Measurements from ENCODE around the gene STON1.
"Not testable (repeated sequence)": the region's sequence is repeated elsewhere in the genome, so short reads cannot be mapped to it uniquely, and the experiment has no call there.

Gene STON1

DNA sequence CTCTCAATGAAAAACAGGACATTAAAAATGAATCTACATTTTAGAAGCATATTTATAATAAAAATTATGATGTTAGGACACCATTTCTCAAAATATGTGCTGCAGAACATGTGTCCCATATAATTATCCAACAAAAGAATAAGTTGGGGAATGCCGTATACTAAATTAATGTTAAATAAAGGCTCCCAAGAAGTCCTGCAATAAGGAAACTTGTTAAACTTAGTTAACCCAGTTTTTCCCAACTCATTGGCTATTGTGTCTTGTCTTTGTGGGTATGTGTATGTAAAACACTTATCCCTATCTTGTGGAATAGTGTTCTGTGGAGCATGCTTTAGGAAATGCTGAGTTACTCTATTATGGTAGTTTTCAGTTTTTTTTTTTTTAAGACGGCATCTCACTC, 62.1 kb downstream of the STON1 start:
- Histone ChIP-seq H3K4me1 (ENCODE audit: control insufficient read depth, insufficient read depth, low read length) (no peaks in the 10 kb centered on the region), H3K9me3 (ENCODE audit: control insufficient read depth, insufficient read depth, low read depth, low read length) (no peaks in the 10 kb centered on the region), H3K36me3 (ENCODE audit: control insufficient read depth in 2 of 2, insufficient read depth in 1 of 2, low read length in 2 of 2) (peaks cover 0 to under 1% of the 10 kb centered on the region in 2 experiments; a peak in 1 of 3 replicates), H3K27ac (ENCODE audit: extremely low read depth, low read depth, low read length) (no peak overlapping the region), H3K4me3 (ENCODE audit: low read depth, low read length) (no peak overlapping the region)
- POLR2A ChIA-PET = no interaction called here
- CTCF ChIA-PET = interaction anchor here (2.3 kb wide), 1 partner anchor 122 kb away, joined by 10 read pairs; no protein-coding TSS in a partner anchor
- TF ChIP-seq, protein P1, sequence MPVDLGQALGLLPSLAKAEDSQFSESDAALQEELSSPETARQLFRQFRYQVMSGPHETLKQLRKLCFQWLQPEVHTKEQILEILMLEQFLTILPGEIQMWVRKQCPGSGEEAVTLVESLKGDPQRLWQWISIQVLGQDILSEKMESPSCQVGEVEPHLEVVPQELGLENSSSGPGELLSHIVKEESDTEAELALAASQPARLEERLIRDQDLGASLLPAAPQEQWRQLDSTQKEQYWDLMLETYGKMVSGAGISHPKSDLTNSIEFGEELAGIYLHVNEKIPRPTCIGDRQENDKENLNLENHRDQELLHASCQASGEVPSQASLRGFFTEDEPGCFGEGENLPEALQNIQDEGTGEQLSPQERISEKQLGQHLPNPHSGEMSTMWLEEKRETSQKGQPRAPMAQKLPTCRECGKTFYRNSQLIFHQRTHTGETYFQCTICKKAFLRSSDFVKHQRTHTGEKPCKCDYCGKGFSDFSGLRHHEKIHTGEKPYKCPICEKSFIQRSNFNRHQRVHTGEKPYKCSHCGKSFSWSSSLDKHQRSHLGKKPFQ (tag by site-specific recombination; IDR thresholded peaks at IDR 0.05) = no peak
- TF ChIP-seq ZNF610 (tag by site-specific recombination; IDR thresholded peaks at IDR 0.05; ENCODE audit: borderline replicate concordance) = no peak
- no peak for TF ChIP-seq HOXA7 (CRISPR knock-in tag; IDR thresholded peaks at IDR 0.05; ENCODE audit: borderline replicate concordance)
- no peak for TF ChIP-seq ZNF426 (tag by site-specific recombination; IDR thresholded peaks at IDR 0.05)

DNA sequence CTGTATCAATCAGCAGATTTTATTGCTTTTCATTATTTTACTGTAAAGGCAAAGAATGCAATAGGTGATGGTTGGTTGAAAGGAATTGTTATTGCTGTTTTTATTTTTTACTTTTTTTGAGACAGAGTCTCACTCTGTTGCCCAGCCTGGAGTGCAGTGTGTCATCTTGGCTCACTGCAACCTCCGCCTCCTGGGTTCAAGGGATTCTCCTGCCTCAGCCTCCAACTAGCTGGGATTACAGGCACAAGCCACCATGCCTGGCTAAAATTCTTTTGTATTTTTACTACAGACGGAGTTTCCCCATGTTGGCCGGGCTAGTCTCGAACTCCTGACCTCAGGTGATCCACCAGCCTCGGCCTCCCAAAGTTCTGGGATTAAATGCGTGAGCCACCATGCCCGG, 66.8 kb downstream of the STON1 start:
- CTCF ChIA-PET; H3K9me3 ChIP-seq (ENCODE audit: control insufficient read depth, insufficient read depth, low read depth, low read length); POLR2A ChIA-PET; H3K4me1 ChIP-seq (ENCODE audit: control insufficient read depth, insufficient read depth, low read length); H3K36me3 ChIP-seq (ENCODE audit: control insufficient read depth in 2 of 2, insufficient read depth in 1 of 2, low read length in 2 of 2); H3K4me3 ChIP-seq (ENCODE audit: low read depth, low read length); H3K27ac ChIP-seq (ENCODE audit: extremely low read depth, low read depth, low read length): not testable (repeated sequence)

DNA sequence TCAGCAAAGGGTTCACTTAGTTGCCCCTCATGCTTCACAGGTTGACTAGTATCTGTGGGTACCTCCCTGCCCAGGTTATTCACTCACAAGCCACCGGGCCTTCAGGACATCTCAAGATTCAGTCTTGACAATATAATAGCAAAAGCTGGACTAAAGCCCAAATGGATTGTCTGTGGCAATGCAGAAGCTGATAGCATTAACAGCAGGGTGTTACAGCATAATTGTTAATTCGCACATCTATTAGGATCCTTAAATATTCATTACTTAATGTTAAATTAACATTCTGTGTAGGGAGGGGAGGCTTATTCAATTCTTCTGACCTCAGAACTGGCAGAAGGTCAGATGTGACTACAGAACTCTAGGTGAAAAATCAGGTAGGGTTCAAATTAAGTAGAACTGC, 67.5 kb downstream of the STON1 start:
- Histone ChIP-seq H3K4me1 (ENCODE audit: control insufficient read depth, insufficient read depth, low read length) (no peaks in the 10 kb centered on the region), H3K9me3 (ENCODE audit: control insufficient read depth, insufficient read depth, low read depth, low read length) (no peaks in the 10 kb centered on the region), H3K27ac (ENCODE audit: extremely low read depth, low read depth, low read length) (no peak overlapping the region), H3K36me3 (ENCODE audit: control insufficient read depth in 2 of 2, insufficient read depth in 1 of 2, low read length in 2 of 2) (peaks cover 0 to 6% of the 10 kb centered on the region in 2 experiments; a peak in 1 of 3 replicates), H3K4me3 (ENCODE audit: low read depth, low read length) (no peak overlapping the region)
- ChIA-PET CTCF (interaction anchor here (0.6 to 0.9 kb wide), 2 partner anchors 310 to 348 kb away, joined by 3 to 5 read pairs; no protein-coding TSS in a partner anchor), POLR2A (no interaction called here)
- no peak for TF ChIP-seq ZNF629 (tag by site-specific recombination; IDR thresholded peaks at IDR 0.05)
- TF ChIP-seq, protein P2, sequence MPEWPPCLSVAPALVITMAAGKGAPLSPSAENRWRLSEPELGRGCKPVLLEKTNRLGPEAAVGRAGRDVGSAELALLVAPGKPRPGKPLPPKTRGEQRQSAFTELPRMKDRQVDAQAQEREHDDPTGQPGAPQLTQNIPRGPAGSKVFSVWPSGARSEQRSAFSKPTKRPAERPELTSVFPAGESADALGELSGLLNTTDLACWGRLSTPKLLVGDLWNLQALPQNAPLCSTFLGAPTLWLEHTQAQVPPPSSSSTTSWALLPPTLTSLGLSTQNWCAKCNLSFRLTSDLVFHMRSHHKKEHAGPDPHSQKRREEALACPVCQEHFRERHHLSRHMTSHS (tag by site-specific recombination; IDR thresholded peaks at IDR 0.05) = no peak
- TF ChIP-seq ZFP69B (tag by site-specific recombination; IDR thresholded peaks at IDR 0.05) = no peak
- no peak for TF ChIP-seq ZNF2 (tag by site-specific recombination; IDR thresholded peaks at IDR 0.05)
- TF ChIP-seq ZNF529 (tag by site-specific recombination; IDR thresholded peaks at IDR 0.05; ENCODE audit: insufficient replicate concordance) = no peak
- no peak for TF ChIP-seq ZNF157 (tag by site-specific recombination; IDR thresholded peaks at IDR 0.05)
- TF ChIP-seq, protein P3, sequence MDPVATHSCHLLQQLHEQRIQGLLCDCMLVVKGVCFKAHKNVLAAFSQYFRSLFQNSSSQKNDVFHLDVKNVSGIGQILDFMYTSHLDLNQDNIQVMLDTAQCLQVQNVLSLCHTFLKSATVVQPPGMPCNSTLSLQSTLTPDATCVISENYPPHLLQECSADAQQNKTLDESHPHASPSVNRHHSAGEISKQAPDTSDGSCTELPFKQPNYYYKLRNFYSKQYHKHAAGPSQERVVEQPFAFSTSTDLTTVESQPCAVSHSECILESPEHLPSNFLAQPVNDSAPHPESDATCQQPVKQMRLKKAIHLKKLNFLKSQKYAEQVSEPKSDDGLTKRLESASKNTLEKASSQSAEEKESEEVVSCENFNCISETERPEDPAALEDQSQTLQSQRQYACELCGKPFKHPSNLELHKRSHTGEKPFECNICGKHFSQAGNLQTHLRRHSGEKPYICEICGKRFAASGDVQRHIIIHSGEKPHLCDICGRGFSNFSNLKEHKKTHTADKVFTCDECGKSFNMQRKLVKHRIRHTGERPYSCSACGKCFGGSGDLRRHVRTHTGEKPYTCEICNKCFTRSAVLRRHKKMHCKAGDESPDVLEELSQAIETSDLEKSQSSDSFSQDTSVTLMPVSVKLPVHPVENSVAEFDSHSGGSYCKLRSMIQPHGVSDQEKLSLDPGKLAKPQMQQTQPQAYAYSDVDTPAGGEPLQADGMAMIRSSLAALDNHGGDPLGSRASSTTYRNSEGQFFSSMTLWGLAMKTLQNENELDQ (tag by site-specific recombination; IDR thresholded peaks at IDR 0.05; ENCODE audit: low read depth) = no peak
- TF ChIP-seq ZNF146 (tag by site-specific recombination; IDR thresholded peaks at IDR 0.05) = no peak
- no peak for TF ChIP-seq EGR2 (tag by site-specific recombination; IDR thresholded peaks at IDR 0.05; ENCODE audit: low read depth)
- TF ChIP-seq ZNF394 (tag by site-specific recombination; IDR thresholded peaks at IDR 0.05; ENCODE audit: borderline replicate concordance) = no peak

Data from HEK293 (cell line).